ENCODE measurements around the gene GPNMB.
A peak's percentile ranks its signal among the peaks of the same experiment; 100 is the strongest.

The GPNMB gene

DNA sequence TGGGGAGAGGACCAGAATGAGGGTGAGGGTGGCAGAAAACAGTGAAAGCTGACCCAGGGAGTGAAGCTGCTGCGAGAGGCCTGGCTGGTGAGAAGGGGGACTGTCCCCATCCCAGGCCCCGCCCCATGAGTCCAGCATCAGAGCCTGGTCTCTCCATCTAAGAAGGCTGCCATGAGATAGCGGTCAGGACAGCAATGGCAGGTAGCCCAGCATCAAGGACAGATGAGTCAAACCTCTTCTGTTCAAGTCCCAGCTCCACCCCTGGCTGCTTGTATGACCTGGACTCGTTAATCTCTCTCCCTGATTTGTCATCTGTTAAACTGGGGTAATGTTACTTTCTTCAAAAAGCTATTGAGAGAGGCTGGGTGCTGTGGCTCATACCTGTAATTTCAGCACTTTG is 22.2 kb downstream of the GPNMB start:
- TF ChIP-seq CTCF (conservative IDR thresholded peaks at IDR 0.05) (no peak), ZFX (IDR thresholded peaks at IDR 0.05) (no peak)
- H3K27ac ChIP-seq = no peak overlapping the region

- no peak overlapping the region for H3K27ac ChIP-seq
- no peak for TF ChIP-seq CTCF (conservative IDR thresholded peaks at IDR 0.05)
- no peak for TF ChIP-seq ZFX (IDR thresholded peaks at IDR 0.05)
Observed at GRCh38 chr7:23272275-23272674, 25.7 kb downstream of the GPNMB start.

GRCh38 chr7:23273141-23273599 is 26.6 kb downstream of the GPNMB start:
- TF ChIP-seq CTCF (conservative IDR thresholded peaks at IDR 0.05) (peak; percentile 97), ZFX (IDR thresholded peaks at IDR 0.05) (no peak)
- H3K27ac ChIP-seq = peak overlapping the region; percentile 48

GRCh38 chr7:23275912-23276311 is 29.3 kb downstream of the GPNMB start:
- no peak overlapping the region for H3K27ac ChIP-seq
- no peak for TF ChIP-seq ZFX (IDR thresholded peaks at IDR 0.05)
- TF ChIP-seq CTCF (conservative IDR thresholded peaks at IDR 0.05) = no peak

- no peak for TF ChIP-seq CTCF (conservative IDR thresholded peaks at IDR 0.05)
- no peak for TF ChIP-seq ZFX (IDR thresholded peaks at IDR 0.05)
- H3K27ac ChIP-seq = no peak overlapping the region
Observed at GRCh38 chr7:23276376-23276775, 29.8 kb downstream of the GPNMB start.

GRCh38 chr7:23276947-23277346 is 30.4 kb downstream of the GPNMB start:
- TF ChIP-seq ZFX (IDR thresholded peaks at IDR 0.05) (no peak), CTCF (conservative IDR thresholded peaks at IDR 0.05) (no peak)
- H3K27ac ChIP-seq = no peak overlapping the region

DNA sequence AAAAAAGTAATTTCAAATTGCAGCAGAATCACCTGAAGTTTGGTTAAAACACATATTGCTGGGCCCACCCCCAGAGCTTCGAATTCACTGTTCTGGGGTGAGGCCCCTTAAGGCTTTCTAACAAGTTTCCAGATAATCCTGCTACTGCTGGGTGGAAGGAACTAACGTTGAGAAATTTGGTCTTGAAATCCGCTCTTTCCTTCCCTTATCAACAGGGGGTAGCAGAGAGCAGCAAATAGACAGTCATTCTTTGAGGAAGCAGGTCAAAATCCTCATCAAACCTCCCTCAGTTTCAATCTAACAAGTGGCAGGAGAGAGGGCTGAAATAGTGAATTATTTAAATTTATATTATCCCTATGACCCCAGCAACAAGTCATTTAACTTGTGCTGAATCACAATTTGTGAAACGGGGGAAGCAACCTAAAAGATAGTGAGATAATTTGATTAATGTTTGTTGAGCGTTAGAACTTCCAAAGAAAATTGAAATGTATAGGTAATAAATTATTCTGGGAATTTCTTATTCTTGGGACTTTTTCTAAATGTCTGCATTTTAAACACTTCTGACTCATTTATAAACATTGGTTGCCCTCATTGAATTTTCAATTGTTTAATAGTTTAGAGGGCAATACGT is 30.9 kb downstream of the GPNMB start:
- H3K27ac ChIP-seq = no peak overlapping the region
- TF ChIP-seq ZFX (IDR thresholded peaks at IDR 0.05) (no peak), CTCF (conservative IDR thresholded peaks at IDR 0.05) (peak; percentile 88)
